Esophagus squamous epithelium (tissue), 4 donors: Measurements from ENCODE around the gene ASPHD2.

Experiments
- POLR2A ChIP-seq, 4 donors: fragments of 450-650 bp; IDR thresholded peaks; one replicate each; pipeline ENCODE4 v1.6.1; 2017; ENCODE audit warnings: antibody characterized with exemption in 4 of 4, mild to moderate bottlenecking in 4 of 4, moderate library complexity in 3 of 4
- TF ChIP-seq, protein P1 (sequence below), 6 experiments: fragments of 450-650 bp in 4 of 6; fragments of 200-600 bp in 2 of 6; sonication (generic) in 2 of 6; IDR thresholded peaks; one replicate each; pipeline ENCODE4 v1.5.1; 2016 to 2019; ENCODE audit warnings: antibody characterized with exemption in 6 of 6, mild to moderate bottlenecking in 4 of 6, moderate library complexity in 4 of 6

DNA sequence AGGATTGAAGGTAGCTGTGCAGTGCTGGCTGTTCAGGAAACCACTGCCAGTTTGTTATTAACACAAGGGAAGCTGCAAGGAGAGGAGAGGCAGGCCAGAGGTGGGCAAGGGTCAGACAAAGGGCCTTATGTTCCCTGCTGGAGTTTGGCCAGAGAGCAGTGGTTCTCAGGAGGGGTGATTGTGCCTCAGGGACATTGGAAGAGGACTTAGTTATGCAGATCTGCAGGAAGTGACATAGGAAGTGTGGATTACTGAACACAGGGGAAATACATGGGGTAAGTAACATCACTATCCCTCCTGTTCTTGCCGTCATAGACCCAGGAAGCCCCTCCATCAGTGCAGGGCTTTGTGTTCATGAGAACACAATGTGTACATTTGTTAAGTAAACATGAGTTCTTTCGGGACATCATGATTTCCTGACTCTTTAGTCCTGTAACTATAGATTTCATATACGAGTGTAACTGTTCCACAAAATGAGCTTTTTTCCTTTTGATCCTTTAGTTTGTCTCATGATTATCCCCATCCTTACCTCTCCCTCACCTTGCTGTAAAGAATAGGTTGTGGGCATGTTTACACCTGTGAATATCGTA, 60.5 kb downstream of the ASPHD2 start:
- TF ChIP-seq, protein P1, sequence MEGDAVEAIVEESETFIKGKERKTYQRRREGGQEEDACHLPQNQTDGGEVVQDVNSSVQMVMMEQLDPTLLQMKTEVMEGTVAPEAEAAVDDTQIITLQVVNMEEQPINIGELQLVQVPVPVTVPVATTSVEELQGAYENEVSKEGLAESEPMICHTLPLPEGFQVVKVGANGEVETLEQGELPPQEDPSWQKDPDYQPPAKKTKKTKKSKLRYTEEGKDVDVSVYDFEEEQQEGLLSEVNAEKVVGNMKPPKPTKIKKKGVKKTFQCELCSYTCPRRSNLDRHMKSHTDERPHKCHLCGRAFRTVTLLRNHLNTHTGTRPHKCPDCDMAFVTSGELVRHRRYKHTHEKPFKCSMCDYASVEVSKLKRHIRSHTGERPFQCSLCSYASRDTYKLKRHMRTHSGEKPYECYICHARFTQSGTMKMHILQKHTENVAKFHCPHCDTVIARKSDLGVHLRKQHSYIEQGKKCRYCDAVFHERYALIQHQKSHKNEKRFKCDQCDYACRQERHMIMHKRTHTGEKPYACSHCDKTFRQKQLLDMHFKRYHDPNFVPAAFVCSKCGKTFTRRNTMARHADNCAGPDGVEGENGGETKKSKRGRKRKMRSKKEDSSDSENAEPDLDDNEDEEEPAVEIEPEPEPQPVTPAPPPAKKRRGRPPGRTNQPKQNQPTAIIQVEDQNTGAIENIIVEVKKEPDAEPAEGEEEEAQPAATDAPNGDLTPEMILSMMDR (IDR thresholded peaks at IDR 0.05) = no peak
- TF ChIP-seq POLR2A (IDR thresholded peaks at IDR 0.05) = no peak
